Nephron (organoid): ENCODE measurements around the gene FSTL1.

ENCODE experiments used
- H3K27ac Mint-ChIP-seq, 3 experiments: 2 replicates each; pipeline ENCODE4 v1.8.0; 2020; ENCODE audit warnings: mixed read lengths in 3 of 3, mild to moderate bottlenecking in 2 of 3, moderate library complexity in 1 of 3
- H3K27me3 Mint-ChIP-seq: 2 replicates; pipeline ENCODE4 v1.8.0; 2021; ENCODE audit warnings: low read depth, mild to moderate bottlenecking, moderate library complexity, mixed read lengths
- H3K36me3 Mint-ChIP-seq: 2 replicates; pipeline ENCODE4 v1.8.0; 2020; ENCODE audit warnings: low read depth, mixed read lengths
- H3K4me1 Mint-ChIP-seq: 2 replicates; pipeline ENCODE4 v1.8.0; 2020; ENCODE audit warnings: mixed read lengths
- H3K4me3 Mint-ChIP-seq, 3 experiments: 2 replicates each; pipeline ENCODE4 v1.8.0; 2020; ENCODE audit warnings: mild to moderate bottlenecking in 3 of 3, mixed read lengths in 3 of 3, moderate library complexity in 2 of 3
- H3K9me3 Mint-ChIP-seq: 2 replicates; pipeline ENCODE4 v1.8.0; 2020; ENCODE audit warnings: mixed read lengths
- TF ChIP-seq, protein P1 (sequence below), 3 experiments: fragments of 200-600 bp; sonication (generic); IDR thresholded peaks; one replicate each; pipeline ENCODE4 v1.5.0; 2021; ENCODE audit warnings: antibody characterized with exemption in 3 of 3; ENCODE audit not compliant: unreplicated experiment in 3 of 3

Gene FSTL1

GRCh38 chr3:120452816-120453215 is 2.0 kb upstream of the FSTL1 start:
- H3K4me3 Mint-ChIP-seq, result peak overlapping the region; percentile 37 to 85 (median 82)
- peaks cover 19% of the 10 kb centered on the region for H3K4me1 Mint-ChIP-seq
- peak overlapping the region; percentile 52 to 80 (median 68) for H3K27ac Mint-ChIP-seq
- TF ChIP-seq, protein P1, sequence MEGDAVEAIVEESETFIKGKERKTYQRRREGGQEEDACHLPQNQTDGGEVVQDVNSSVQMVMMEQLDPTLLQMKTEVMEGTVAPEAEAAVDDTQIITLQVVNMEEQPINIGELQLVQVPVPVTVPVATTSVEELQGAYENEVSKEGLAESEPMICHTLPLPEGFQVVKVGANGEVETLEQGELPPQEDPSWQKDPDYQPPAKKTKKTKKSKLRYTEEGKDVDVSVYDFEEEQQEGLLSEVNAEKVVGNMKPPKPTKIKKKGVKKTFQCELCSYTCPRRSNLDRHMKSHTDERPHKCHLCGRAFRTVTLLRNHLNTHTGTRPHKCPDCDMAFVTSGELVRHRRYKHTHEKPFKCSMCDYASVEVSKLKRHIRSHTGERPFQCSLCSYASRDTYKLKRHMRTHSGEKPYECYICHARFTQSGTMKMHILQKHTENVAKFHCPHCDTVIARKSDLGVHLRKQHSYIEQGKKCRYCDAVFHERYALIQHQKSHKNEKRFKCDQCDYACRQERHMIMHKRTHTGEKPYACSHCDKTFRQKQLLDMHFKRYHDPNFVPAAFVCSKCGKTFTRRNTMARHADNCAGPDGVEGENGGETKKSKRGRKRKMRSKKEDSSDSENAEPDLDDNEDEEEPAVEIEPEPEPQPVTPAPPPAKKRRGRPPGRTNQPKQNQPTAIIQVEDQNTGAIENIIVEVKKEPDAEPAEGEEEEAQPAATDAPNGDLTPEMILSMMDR (IDR thresholded peaks at IDR 0.05; ENCODE audit: unreplicated experiment in 3 of 3), result no peak
- no peaks in the 10 kb centered on the region for H3K9me3 Mint-ChIP-seq
- H3K27me3 Mint-ChIP-seq, result no peaks in the 10 kb centered on the region
- peaks cover 4% of the 10 kb centered on the region for H3K36me3 Mint-ChIP-seq

GRCh38 chr3:120451806-120452205 is 1.0 kb upstream of the FSTL1 start:
- H3K4me1 Mint-ChIP-seq, result peaks cover 26% of the 10 kb centered on the region

DNA sequence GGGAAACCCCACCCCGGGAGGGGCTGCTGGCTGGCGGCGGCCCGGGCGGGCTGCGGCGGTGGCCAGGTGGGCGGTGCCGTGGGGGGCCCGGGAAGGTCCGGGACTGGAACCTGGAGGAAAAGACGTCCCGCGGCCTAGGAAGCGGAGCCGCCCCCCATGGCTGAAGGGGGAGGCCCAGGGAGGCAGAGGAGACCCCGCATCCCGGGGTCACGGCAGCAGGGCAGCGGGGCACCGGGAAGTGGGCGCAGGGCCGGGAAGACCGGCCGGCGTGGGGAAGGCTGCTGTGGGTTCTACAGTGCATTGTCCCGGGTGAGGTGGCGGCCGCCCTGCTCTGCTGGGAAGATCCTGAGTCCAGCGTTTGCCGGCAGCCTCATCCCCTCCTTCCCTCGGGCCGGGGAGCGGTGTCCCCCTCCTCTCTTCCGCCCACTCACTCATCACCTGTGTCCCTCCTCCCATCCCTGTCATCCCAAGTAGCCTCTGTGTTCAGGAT is 525 bp upstream of the FSTL1 start:
- Mint-ChIP-seq H3K4me3 (peak overlapping the region; percentile 77 to 85 (median 84)), H3K27ac (peak overlapping the region; percentile 80 to 93 (median 81)), H3K9me3 (no peaks in the 10 kb centered on the region), H3K27me3 (no peaks in the 10 kb centered on the region), H3K36me3 (peaks cover 13% of the 10 kb centered on the region), H3K4me1 (peaks cover 31% of the 10 kb centered on the region)
- TF ChIP-seq, protein P1 (IDR thresholded peaks at IDR 0.05; ENCODE audit: unreplicated experiment in 3 of 3), result no peak

More at GRCh38 chr3:120451806-120452205, 1.0 kb upstream of the FSTL1 start:
- H3K9me3 Mint-ChIP-seq, result no peaks in the 10 kb centered on the region
- H3K27me3 Mint-ChIP-seq, result no peaks in the 10 kb centered on the region
- H3K4me3 Mint-ChIP-seq, result peak overlapping the region; percentile 77 to 85 (median 84)
- peaks cover 11% of the 10 kb centered on the region for H3K36me3 Mint-ChIP-seq
- peak overlapping the region; percentile 80 to 93 (median 81) for H3K27ac Mint-ChIP-seq
- TF ChIP-seq, protein P1 (IDR thresholded peaks at IDR 0.05; ENCODE audit: unreplicated experiment in 3 of 3), result no peak

- Mint-ChIP-seq H3K27me3 (no peaks in the 10 kb centered on the region), H3K4me1 (peaks cover 45% of the 10 kb centered on the region), H3K4me3 (peak overlapping the region; percentile 90 to 93 (median 93)), H3K27ac (peak overlapping the region; percentile 93 to 94 (median 94)), H3K36me3 (peaks cover 18% of the 10 kb centered on the region), H3K9me3 (no peaks in the 10 kb centered on the region)
- TF ChIP-seq, protein P1 (IDR thresholded peaks at IDR 0.05; ENCODE audit: unreplicated experiment in 3 of 3), result no peak
These were observed 842 bp downstream of the FSTL1 start for GRCh38 chr3:120449701-120450599.

DNA sequence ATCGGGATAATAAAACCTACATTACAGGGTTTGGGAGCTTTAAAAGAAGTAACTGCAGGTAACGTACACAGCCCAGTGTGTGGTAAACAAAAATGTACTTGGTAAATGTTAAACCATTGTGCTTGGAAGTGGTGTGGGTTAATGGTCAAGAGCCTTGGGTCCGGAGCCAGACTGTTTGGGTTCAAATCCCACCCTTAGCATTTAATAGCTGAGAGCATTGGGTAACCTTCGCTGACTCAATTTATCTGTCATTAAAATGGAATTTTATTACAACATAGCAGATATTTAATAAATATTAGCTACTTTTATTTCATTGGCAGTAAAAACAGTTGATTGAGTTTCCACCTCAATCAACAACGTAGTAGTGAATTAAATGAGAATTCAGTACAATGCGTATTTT is 1.5 kb downstream of the FSTL1 start:
- H3K27me3 Mint-ChIP-seq, result no peaks in the 10 kb centered on the region
- TF ChIP-seq, protein P1 (IDR thresholded peaks at IDR 0.05; ENCODE audit: unreplicated experiment in 3 of 3), result no peak
- H3K27ac Mint-ChIP-seq, result peak overlapping the region; percentile 93 to 94 (median 94)
- H3K36me3 Mint-ChIP-seq, result peaks cover 18% of the 10 kb centered on the region
- no peaks in the 10 kb centered on the region for H3K9me3 Mint-ChIP-seq
- peaks cover 49% of the 10 kb centered on the region for H3K4me1 Mint-ChIP-seq
- H3K4me3 Mint-ChIP-seq, result peak overlapping the region; percentile 90 to 93 (median 93)
